Stimulated activated CD8-positive, alpha-beta memory T cell treated with anti-CD3 and anti-CD28 coated beads, Interleukin-15, amount 100 ng/mL, for 24 hours (primary cell): Measurements from ENCODE around the gene LDAH.

Source experiments
- DNase-seq: peaks from one replicate; pipeline ENCODE4 v3.0.0-alpha.2; 2020; ENCODE audit warnings: low read depth

LDAH gene

DNA sequence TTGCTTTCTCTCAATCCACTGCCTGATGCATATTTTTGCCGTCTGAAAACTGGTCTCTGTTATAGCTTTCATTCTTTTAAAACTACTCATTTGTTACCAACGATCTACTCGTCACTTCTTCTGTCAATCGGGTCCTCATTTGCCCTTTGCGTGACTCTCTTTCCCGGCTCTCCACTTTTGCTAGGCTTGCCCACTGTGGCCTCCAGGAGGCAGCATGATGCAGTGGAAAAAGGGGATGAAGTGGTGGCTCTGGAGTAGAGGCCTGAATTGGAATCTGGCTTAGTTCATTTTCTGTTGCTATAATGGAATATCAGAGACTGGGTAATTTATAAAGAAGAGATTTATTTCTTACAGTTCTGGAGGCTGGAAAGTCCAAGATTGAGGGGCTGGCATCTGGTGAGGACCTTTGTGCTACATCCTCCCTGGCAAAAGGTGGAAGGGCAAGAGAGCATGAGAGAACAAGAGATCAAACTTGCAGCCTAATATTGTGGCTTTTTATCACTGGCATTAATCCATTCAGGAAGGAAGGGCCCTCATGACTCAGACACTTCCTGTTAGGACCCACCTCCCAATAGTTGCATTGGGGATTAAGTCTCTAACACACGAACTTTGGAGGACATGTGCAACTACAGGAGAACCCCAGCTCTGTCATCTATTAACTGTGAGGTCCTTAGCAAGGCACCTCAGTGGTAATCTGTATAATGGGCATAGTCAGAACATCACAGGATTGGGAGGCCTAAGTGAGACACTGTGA, 140.6 kb downstream of the LDAH start:
- no peak for DNase-seq

DNA sequence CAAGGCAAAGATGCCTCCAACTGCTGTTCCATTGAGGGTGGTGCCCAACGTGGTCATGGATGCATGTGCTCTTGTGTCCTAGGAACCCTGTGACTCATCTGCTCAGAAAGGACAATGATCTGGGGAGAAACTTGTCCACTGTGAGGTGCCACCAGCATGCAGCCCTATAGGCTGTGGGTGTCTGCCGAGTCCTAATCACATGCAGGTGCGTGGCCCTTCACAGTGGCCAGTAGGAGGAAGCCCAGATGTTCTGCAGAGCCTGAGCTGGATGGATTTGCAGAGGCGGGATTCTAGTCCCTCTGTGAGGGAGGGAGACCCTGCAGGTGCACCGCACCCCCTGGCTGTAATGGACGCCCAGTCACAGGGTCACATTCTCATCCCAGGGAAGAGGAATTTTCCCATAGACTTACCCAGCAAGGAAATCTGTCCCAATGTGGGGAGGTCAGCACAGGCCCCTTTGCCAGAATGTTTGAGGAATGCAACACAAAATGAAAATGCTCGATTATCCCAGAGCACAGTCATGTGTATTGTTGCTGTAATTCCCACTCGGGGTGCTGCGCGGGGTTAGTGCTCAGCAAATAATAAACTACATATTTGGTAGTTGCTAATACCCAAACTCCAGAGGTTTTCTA, 142.0 kb downstream of the LDAH start:
- DNase-seq = no peak

DNA sequence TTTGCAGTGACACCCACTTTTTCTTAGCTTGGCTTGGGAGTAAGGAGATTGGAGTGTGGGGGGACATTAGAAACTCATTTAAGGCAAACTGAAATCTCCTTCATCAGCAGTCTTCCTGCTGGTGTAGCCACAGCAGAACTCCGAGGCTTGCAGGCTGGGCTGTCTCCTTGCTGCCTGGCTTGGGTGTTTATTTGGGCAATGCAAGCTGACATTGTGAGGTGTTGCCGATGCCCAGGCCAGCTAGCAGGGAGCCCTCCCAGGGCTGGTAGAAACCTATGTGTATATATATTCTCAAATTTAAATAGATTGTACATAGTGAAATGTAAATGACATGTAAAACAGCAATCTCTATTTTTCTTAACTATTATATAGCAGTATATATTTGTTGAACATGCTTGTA, 144.1 kb downstream of the LDAH start:
- no peak for DNase-seq

DNA sequence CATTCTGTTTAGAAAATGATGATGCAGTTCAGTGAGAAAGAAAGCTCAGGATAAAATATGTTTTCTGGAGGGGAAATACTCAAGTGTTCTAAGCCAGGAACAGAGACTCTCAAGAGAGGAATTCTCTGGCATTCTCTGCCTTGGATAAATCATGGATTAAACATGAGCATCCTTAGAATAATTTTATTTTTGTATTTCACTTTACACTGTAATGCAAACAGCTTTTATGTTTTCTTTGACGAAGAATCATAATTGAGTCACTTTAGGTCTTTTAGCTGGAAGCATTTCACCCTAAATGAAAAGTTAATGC, 144.9 kb downstream of the LDAH start:
- no peak for DNase-seq

DNA sequence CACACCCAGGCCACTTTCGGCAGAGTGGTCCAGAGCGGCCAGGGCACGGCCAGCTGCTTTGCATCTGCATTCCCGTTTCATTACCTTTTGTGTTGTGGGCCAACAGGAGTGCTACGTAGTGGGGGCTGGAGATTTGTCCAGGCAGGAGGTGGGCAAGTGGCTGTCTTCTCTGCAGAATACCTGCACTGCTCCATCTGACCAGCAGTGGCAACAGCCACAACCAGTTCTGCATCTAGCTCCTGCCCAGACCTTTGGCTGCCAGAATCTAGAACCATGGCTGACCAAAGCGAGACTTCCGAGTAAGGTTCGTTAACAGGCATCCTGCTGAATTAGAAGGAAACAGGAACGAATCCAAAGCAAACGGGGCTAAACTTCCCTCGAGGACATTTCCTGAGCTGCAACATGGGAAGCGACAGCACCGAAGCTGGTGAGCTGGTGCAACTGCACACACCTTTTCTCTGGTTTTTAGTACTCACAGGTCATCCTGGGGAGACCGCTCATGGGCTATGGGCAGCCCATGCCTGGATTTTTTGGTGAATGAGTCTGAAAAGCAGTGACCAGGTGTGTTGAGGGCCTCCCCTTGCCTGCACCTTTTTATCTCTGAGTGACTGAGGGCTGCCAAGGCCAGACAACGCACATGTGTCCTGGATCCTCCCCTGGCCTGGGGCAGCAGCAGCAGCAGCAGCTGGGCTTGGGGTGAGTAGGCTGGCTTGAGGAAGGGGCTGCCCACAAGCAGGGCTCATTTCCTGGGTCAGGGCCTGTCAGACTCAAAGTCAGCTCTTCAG, 145.4 kb downstream of the LDAH start:
- DNase-seq = no peak

DNA sequence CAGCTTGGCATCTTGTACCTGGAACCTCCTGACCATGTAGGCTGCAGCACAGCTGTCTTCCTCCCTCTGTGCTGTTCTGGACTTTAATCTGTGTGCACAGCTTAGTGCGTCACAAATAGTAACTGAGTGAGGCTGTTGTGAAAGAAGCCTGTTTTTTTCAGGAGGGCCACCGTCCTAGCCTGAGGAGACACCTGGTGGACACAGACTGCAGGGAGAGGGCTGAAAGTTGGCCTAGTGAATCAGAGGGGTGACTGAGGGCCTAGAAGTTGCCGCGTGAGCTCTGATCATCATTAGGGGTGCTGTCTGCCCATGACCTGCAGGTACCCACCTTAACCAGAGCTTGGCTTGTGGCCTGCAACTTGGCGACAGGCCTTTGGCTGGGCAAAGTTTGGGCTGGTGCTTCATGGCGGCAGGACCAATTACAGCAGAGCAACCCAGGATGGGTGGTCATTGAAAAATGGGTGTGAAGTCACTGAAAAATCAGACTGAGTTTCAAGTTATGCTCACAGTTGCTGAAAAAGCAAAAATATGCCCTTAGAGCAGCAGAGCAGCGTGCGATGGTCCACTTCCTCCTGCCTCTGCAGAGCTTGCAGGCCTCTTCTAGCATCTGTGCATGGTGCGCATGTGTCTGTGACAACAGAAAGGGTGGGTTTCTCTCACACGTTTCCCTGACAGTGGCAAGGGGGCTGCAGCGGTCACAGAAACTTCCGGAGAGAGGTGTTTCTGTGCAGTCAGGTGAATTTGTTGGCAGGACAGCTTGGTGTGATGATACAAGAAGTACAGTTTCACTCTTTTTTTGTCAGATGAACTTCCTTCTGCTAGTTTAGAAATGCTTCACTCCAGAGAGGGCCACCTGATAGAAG, 146.3 kb downstream of the LDAH start:
- DNase-seq = no peak

DNA sequence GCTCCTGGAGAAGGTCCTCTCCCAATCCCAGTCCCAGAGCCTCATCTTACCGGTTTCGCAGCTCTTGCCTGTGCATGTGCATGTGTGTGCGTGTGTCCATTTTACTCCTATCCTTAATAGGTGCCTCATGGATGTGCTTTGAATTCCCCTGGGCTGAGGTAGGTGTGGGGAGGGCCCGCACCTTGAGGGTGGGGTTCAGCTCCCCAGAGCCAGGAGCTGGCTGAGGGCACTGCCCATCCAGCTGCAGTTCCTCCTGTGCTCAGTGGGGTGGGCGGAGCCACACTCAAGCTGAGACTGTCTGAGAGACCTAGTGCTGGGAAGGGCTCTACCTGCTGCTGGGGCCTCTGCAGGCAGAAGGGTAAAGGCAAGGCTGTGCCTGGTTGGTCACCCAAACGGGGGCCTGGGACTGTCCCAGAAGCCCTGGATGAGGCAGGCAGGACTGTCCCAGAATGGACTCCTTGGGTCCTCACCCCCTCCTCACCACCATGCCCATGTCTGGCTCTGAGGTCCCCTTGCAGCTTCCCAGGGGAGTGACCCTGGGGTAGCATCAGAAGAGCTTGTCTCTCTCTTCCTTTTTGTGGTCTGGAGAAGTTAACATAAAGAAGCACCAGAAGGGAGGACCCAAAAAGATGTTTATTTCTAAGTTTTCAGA, 147.1 kb downstream of the LDAH start:
- no peak for DNase-seq

DNA sequence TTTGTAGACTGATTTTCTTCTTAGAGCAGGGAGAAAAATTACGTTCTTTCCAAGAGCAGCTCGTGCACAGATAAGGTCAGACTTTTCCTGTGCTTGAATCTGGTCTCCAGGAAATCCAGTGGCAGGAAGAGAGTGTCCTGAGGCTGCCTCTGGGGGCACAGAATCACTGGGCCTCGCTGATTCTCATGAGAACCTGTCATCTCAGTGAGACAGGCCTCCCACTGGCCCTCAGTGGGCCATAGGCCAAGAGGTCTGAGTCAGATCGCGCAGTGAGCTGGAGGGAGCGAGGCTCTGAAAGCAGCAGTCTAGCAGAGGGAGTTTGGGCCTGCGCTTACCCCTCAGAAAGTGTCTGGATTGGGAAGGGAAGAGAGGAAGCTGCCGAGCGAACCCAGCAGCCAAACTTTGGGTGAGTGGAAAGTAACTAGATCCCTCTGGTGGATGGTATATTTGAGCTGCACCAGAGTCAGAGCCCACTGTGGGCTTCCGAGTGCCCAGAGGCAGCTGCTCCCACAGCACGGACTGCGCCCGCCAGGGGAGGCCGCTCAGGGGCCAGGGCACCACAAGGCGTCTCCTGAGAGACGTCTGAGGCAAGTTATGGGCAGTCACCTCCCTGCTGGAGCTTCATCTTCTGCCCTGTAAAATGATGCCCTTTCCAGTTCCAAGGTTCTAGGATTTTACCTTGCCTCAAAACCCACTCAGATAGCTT, 147.8 kb downstream of the LDAH start:
- DNase-seq = no peak

DNA sequence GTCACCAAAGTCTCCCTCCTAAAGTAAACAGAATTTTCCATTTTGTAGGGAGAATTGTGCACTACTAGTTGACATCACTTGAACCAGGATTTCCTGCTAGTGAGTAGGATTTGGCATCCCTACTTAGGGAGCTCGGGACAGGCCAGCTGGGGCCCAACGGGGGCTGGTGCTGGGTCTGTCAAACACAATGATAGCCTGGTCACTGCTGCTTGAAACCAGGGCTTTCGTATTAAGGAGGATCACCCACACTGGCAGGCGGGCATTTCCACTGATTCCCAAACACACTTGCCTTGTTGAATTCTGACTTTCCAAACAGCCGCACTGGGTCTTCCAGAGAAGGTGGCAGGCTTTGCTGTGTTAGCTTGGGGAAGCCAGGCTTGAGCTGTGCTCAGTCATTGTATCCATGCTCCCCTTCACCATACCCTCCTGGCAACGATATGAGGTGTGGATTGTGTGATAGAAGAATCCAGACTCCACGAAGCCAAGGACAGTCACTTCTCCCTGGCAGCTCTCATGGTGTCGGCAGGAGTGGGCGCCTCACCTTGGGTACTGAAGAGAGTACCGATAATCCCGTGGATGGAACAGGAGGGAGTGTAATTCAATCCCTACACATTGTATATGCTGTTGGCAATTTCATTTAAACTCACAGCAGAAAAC, 148.5 kb downstream of the LDAH start:
- DNase-seq = no peak

DNA sequence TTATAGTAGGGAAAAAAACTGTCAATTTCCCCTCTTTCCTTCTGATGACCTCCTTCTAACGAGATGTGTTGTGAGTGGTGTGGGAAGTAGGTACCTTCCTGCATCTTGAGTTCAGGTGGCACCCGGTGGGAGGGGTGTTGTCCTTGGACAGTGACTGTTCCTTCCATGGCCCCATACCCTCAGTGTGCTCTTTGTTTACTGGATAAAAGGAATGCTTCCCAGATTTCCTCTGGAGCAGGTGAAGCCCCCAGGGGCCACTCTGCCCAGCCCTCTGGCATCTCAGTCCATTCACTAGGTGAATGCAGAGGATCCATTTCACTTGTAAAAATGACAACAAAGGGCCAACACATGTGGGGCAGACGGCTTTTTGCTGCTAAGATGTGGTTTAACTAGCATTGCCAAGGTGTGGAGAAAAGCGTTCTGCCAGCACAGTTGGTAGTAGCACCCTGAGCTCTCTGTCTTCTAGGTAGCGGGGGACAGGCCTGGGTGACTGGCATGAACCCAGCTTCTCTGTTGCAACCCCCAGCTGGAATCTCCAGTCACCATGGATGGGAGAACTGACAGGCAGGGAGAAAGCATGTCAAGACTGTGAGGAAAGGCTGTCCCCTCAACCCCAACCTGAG, 149.1 kb downstream of the LDAH start:
- DNase-seq = no peak

DNA sequence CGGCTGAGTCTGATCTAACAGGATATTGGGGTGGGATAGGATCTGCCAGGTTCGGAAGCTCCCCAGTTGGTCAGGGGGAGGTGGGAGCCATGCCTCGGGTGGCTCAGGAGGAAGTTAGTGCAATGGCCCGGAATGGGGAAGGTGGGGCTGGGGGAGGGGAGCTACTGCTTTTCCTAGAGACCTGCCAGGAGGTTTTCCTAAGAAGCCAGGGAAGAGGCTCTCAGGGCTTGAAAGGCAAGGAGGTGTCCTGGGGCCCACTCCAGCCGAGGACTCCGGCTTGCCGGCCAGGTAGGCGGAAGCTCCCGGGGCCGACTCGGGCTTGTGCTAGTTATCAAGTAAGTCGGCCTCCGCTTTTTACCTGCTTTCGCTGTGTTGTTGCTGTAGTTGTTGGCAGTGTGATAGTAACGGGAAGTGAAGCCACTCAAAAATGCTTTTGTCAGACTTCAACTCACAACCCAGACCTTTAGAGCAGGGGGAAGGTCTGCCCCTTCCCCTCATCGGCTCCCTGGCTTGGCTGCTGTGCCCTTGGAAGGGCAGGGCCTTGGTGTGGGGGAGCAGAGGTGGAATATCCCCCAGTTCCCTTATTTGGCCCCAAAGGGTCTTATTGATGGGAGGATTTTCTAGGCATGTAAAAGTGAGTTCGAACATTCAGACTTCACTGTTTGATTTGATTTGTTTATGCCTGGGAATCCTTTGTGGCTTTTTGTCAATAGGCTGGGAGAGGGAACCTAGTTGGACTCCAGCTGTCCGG, 150.5 kb downstream of the LDAH start:
- DNase-seq = no peak

DNA sequence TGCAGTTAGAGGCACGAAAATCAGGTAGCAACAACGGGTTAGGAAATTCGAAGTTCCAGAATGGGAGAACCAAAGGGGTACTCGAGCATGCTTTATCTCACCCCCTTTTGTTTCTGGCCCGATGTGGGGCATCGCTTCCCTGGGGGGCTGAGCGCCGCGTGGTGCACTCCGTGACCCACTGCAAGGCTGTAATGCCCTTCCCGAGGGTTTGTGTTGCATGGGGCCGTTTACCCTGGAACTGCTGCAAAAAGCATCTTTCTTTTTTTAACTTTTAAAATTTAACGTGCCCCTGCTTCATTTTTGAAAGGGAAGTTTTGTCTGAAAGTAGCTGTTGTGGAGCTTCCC, 151.2 kb downstream of the LDAH start:
- no peak for DNase-seq

DNA sequence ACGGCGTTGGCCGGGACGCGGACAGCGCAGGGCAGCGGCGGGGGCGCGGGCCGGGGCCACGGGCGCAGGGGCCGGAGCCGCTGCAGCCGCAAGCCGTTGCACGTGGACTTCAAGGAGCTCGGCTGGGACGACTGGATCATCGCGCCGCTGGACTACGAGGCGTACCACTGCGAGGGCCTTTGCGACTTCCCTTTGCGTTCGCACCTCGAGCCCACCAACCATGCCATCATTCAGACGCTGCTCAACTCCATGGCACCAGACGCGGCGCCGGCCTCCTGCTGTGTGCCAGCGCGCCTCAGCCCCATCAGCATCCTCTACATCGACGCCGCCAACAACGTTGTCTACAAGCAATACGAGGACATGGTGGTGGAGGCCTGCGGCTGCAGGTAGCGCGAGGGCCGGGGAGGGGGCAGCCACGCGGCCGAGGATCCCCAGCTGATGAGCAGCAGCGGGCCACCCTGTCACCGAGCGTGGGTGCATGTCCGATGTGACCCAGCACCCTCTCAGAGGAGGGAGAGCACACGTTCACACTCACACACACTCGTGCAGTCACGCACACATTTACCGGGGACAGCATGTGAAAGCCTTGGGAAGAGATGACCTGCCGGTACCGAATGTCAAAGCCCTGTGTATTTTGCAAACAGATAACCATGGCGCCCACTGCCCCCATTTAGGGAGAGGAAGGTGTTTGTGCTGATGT, 151.7 kb downstream of the LDAH start:
- no peak for DNase-seq

DNA sequence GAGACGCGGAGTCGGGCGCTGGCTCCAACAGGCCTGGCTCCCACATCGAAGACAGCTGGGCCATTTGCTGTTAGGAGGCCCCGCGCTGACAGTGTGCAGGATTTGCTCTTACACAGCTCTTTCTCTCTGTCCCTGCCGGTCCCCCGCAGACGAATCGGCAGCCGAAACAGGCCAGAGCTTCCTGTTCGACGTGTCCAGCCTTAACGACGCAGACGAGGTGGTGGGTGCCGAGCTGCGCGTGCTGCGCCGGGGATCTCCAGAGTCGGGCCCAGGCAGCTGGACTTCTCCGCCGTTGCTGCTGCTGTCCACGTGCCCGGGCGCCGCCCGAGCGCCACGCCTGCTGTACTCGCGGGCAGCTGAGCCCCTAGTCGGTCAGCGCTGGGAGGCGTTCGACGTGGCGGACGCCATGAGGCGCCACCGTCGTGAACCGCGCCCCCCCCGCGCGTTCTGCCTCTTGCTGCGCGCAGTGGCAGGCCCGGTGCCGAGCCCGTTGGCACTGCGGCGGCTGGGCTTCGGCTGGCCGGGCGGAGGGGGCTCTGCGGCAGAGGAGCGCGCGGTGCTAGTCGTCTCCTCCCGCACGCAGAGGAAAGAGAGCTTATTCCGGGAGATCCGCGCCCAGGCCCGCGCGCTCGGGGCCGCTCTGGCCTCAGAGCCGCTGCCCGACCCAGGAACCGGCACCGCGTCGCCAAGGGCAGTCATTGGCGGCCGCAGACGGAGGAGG, 152.4 kb downstream of the LDAH start:
- DNase-seq = no peak

DNA sequence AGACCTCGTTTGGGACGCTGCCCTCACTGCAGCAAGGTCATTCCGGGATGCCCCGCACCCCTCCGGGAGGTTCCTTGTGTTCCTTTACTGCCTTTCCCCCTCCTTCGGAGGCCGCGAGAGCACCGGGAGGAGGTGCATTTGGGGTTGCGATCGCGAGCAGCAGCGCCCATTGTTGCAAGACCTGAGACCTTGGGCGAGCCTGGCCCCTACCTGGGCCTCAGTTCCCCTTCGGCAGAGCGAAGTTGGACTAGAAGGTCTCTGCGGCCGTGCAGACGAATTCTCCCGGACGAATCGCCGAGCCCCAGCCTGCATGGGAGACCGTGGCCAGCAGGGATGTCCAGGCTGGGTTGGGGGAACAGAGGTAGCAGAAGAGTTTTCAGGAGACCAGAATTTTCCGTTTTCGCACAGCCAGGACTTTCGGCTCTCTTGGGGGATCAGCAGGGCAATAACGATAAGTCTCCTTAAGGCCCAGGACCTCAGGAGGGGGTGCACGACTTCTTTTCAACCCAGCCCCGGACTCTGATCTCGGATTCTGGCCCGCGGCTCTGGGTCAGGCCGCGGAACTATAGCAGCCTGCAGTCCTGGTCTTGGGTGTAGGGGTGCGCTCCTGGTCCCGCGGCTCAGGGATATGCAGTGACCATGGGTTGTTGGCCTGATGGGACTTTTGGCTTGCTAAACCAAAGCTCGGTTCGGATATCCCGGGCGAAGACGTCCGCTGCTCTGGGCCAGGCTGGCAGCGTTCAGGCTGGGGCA, 153.2 kb downstream of the LDAH start:
- DNase-seq = no peak

DNA sequence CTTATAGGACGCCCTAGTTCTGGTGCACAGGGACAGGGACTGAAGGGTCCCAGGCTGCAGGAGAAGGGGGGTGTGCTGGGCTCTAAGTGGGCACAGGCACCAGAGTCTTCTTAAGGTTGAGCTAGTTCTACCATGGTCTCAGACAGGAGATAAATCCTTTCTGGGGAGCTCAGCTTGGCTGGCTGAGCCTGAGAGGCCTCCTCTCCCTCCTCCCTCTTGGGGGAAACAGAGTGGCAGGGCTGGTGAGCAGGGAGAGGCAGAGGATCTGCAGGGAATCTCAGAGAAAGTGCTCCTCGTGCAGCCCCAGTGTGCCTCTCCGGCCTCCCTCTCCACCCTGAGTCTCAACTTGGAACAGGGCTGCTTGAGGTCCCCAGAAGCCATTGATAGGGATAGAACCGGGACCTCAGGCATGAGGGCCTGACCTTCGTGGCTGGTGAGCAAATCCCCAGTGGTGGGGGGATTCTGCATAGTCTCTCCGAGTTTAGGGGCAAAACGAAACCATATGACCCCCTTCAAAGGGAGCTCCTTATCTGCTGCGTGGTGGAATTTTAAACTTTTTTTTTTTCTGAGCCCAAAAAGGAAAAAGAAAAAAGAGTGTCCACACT, 153.9 kb downstream of the LDAH start:
- no peak for DNase-seq

DNA sequence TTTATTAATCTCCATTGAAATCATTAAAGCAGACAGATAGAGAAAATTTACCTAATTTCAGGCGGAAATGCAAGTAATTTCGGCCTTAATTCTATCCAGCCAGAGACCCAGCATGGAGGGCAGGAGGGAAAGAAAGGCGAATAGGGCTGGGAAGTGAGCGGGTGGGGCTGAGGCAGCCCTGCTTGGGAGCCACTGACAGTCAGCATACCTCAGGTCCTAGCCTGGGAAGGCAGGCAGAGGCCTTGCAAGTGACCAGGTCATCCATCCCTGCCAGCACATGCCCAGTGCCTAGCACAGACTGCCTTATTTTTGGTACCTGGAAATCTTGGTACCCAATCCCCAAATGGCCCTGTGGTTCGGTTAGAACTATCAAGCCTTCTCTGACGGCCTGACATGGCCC, 154.4 kb downstream of the LDAH start:
- no peak for DNase-seq
